Panc1 (cell line): ENCODE results near the gene HTT. TPM values are rescaled to one million over a fixed set of nuclear protein-coding genes. Genes with fewer than 3 reads are reported as not detected.

Source experiments
- ATAC-seq: fragments of 200-7000 bp; cut with Tn5 transposase; 2 replicates; pipeline ENCODE4 v1.9.1; 2020; ENCODE audit warnings: mild to moderate bottlenecking, moderate library complexity
- BruUV-seq: library from RNA; stranded (reverse); fragments of 400-500 nt; replicated peaks from 2 replicates; lab custom pipeline; 2021; lab: Mats Ljungman, UMichigan
- CTCF ChIA-PET: fragments of 300-600 bp; sonication (Branson Sonifier 250); formaldehyde crosslinking; loops from one replicate; lab custom pipeline; 2022; ENCODE audit warnings: antibody characterized with exemption; lab: Charles Lee
- POLR2A ChIA-PET: fragments of 300-600 bp; sonication (Branson Sonifier 250); formaldehyde crosslinking; loops from one replicate; lab custom pipeline; 2022; ENCODE audit warnings: antibody characterized with exemption; lab: Charles Lee
- DNase-seq: peaks from one replicate; pipeline ENCODE4 v3.0.0-alpha.2; 2010; ENCODE audit warnings: low read depth, low spot score
- H3K27ac ChIP-seq: 2 replicates; pipeline ENCODE4 v1.5.1; 2011; ENCODE audit warnings: mild to moderate bottlenecking, low read length, inconsistent platforms
- H3K27me3 ChIP-seq: fragments of 200-500 bp; sonication (Bioruptor generic); 2 replicates; pipeline ENCODE4 v1.6.0; 2014; ENCODE audit warnings: low read length, inconsistent platforms; ENCODE audit not compliant: control insufficient read depth, insufficient read depth
- H3K36me3 ChIP-seq: fragments of 200-500 bp; sonication (Bioruptor generic); 2 replicates; pipeline ENCODE4 v1.5.1; 2014; ENCODE audit warnings: inconsistent platforms, mild to moderate bottlenecking, low read length, moderate library complexity; ENCODE audit not compliant: control insufficient read depth, insufficient read depth
- H3K4me1 ChIP-seq: 2 replicates; pipeline ENCODE4 v1.5.1; 2011; ENCODE audit warnings: inconsistent platforms, mild to moderate bottlenecking, low read length, moderate library complexity; ENCODE audit not compliant: control insufficient read depth, insufficient read depth
- H3K4me3 ChIP-seq, 2 experiments: 2 replicates each; pipeline ENCODE4 v1.5.1; 2011 to 2012; ENCODE audit warnings: low read depth in 2 of 2, low read length in 2 of 2, mild to moderate bottlenecking in 2 of 2, inconsistent platforms in 1 of 2, moderate library complexity in 1 of 2
- H3K9me3 ChIP-seq: fragments of 200-500 bp; sonication (Bioruptor generic); 2 replicates; pipeline ENCODE4 v1.5.1; 2014; ENCODE audit warnings: low read depth, mild to moderate bottlenecking, inconsistent platforms, low read length, moderate library complexity; ENCODE audit not compliant: control insufficient read depth, insufficient read depth
- POLR2AphosphoS5 ChIP-seq: IDR thresholded peaks from 2 replicates; pipeline ENCODE4 v1.6.1; 2012; ENCODE audit warnings: mild to moderate bottlenecking, low read depth, low read length, moderate library complexity
- SIN3A ChIP-seq: IDR thresholded peaks from 2 replicates; pipeline ENCODE4 v1.6.1; 2012; ENCODE audit warnings: low read depth, mild to moderate bottlenecking, low read length, moderate library complexity, borderline replicate concordance; ENCODE audit not compliant: insufficient read depth
- TCF7L2 ChIP-seq: IDR thresholded peaks from 2 replicates; pipeline ENCODE4 v1.6.1; 2011; ENCODE audit warnings: mild to moderate bottlenecking, low read depth, low read length, inconsistent platforms
- in situ Hi-C: cut with HindIII; loops from 2 replicates; pipeline ENCODE4 v1.10.0; 2016; ENCODE audit warnings: low sequenced_read_pairs, low pct_unique_long_range_greater_than_20kb
- intact Hi-C: fragments of 100-400 bp; cut with micrococcal nuclease; formaldehyde crosslinking; loops from one replicate; pipeline ENCODE4 v1.10.0; 2022; ENCODE audit not compliant: unreplicated experiment
- total RNA-seq: library from RNA; stranded (reverse); gene quantifications from one replicate; pipeline ENCODE4 v1.2.1, GENCODE V29; 2021; ENCODE audit not compliant: unreplicated experiment
- TF ChIP-seq, protein P1 (sequence below), 2 experiments: IDR thresholded peaks; 2 replicates each; pipeline ENCODE4 v1.6.1; 2011 to 2012; ENCODE audit warnings: low read depth in 2 of 2, control low read depth in 1 of 2, low read length in 1 of 2, mild to moderate bottlenecking in 1 of 2, moderate library complexity in 1 of 2; ENCODE audit not compliant: insufficient read depth in 1 of 2
- TF ChIP-seq, protein P2 (sequence below): fragments of 450-650 bp; IDR thresholded peaks from 2 replicates; pipeline ENCODE4 v1.5.1; 2017; ENCODE audit warnings: mild to moderate bottlenecking

The HTT gene
- total RNA-seq, 1 experiment from 2014 or later = 24.7 TPM

DNA sequence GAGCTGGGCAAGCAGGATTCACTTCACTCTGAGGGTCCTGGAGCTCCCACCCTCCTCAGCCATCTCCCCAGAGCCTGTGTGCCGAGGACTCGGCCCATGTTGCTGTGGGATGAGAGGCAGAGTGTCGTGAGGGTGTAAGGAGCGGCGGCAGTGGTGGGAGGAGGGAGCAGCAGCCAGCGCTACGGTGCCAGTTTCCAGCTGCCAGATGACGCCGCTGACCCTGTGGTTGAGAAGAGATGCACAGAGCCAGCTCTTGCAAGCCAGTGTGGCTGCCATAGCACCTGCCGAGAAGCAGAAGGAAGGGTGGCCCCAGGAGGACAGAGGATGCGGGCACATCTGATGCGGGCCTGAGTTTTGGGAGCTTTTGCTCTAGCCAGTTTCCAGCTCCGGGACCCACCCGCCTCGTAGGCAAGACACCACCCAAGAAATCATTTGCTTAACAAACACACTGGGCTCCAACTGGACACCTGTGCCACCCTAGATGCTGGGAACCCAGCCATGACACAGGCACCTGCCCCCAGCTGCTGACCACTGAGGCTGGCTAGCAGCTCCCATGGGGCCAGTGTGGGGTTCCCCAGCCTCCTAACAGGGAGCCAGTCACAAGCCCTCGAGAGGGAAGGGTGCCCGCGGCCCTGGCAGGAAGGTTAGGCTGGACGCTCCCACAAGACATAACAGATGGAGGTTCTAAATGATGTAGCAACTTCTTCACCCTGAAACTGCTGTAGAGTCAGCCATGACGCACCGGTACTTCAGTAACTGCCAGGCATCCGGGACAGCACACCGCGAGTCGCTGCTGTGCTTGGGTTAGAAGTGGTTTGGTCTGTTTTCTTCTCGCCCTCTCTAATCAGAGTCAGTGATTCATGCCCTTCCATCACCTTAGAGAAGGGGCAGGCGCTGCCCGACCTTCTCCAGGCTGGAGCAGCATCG, 183.3 kb downstream of the HTT start:
- no peak for ATAC-seq
- no TSS peak for BruUV-seq
- no peak overlapping the region for H3K27ac ChIP-seq
- no peaks in the 10 kb centered on the region for H3K4me1 ChIP-seq
- in situ Hi-C loops (no loop called here), intact Hi-C loops (no loop called here)
- ChIA-PET POLR2A (no interaction called here), CTCF (no interaction called here)
- no peaks in the 10 kb centered on the region for H3K9me3 ChIP-seq
- no peaks in the 10 kb centered on the region for H3K36me3 ChIP-seq
- no peak for TF ChIP-seq POLR2AphosphoS5
- TF ChIP-seq, protein P1, sequence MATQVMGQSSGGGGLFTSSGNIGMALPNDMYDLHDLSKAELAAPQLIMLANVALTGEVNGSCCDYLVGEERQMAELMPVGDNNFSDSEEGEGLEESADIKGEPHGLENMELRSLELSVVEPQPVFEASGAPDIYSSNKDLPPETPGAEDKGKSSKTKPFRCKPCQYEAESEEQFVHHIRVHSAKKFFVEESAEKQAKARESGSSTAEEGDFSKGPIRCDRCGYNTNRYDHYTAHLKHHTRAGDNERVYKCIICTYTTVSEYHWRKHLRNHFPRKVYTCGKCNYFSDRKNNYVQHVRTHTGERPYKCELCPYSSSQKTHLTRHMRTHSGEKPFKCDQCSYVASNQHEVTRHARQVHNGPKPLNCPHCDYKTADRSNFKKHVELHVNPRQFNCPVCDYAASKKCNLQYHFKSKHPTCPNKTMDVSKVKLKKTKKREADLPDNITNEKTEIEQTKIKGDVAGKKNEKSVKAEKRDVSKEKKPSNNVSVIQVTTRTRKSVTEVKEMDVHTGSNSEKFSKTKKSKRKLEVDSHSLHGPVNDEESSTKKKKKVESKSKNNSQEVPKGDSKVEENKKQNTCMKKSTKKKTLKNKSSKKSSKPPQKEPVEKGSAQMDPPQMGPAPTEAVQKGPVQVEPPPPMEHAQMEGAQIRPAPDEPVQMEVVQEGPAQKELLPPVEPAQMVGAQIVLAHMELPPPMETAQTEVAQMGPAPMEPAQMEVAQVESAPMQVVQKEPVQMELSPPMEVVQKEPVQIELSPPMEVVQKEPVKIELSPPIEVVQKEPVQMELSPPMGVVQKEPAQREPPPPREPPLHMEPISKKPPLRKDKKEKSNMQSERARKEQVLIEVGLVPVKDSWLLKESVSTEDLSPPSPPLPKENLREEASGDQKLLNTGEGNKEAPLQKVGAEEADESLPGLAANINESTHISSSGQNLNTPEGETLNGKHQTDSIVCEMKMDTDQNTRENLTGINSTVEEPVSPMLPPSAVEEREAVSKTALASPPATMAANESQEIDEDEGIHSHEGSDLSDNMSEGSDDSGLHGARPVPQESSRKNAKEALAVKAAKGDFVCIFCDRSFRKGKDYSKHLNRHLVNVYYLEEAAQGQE (IDR thresholded peaks at IDR 0.05; ENCODE audit: insufficient read depth in 1 of 2, low read depth in 2 of 2, low read length in 1 of 2) = no peak
- TF ChIP-seq TCF7L2 = no peak
- TF ChIP-seq, protein P2, sequence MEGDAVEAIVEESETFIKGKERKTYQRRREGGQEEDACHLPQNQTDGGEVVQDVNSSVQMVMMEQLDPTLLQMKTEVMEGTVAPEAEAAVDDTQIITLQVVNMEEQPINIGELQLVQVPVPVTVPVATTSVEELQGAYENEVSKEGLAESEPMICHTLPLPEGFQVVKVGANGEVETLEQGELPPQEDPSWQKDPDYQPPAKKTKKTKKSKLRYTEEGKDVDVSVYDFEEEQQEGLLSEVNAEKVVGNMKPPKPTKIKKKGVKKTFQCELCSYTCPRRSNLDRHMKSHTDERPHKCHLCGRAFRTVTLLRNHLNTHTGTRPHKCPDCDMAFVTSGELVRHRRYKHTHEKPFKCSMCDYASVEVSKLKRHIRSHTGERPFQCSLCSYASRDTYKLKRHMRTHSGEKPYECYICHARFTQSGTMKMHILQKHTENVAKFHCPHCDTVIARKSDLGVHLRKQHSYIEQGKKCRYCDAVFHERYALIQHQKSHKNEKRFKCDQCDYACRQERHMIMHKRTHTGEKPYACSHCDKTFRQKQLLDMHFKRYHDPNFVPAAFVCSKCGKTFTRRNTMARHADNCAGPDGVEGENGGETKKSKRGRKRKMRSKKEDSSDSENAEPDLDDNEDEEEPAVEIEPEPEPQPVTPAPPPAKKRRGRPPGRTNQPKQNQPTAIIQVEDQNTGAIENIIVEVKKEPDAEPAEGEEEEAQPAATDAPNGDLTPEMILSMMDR = no peak
- TF ChIP-seq SIN3A = no peak
- no peak for DNase-seq
- H3K4me3 ChIP-seq = no peak overlapping the region
- H3K27me3 ChIP-seq = no peaks in the 10 kb centered on the region

DNA sequence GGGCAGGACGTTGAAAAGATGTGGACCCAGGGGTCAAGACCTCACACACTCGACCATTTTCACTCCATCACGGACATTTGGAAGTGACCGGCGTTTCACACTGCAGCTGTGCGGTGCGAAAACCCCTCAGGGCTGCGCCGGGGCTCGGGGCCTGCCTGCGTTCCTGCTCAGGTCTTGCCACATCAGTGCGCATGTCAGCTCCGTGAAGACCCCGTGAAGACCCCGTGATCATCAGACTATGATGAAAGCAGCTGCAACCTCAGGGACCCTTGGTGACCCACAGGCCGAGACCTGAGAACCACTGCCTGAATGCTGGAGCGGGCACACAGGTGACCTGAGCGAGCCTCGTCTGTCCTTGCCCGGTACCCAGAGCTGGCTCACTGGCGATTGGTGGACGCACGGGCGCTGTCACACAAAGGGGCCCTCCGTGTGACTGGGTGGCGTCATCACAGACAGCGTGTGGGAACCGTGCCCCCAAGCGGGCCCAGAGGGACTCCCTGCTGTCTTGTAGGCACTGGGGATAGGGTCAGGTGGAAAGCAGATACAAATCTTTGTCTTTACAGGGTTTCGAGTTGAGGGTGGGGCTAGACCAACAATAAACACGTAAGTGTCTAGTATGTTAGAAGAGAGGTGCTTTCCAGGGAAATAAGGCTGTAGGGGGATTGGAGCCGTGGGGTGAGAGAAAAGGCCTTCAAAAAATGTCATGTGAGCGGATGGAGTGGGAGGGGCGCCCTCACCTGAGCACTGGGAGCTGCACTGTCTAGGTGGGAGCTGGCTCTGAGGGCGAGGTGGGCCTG, 187.1 kb downstream of the HTT start:
- intact Hi-C loops (no loop called here), in situ Hi-C loops (no loop called here)
- BruUV-seq = no TSS peak
- TF ChIP-seq POLR2AphosphoS5 = no peak
- no peak for TF ChIP-seq SIN3A
- TF ChIP-seq, protein P2 = no peak
- no peak for TF ChIP-seq TCF7L2
- TF ChIP-seq, protein P1 (IDR thresholded peaks at IDR 0.05; ENCODE audit: insufficient read depth in 1 of 2, low read depth in 2 of 2, low read length in 1 of 2) = no peak
- H3K9me3 ChIP-seq = no peaks in the 10 kb centered on the region
- H3K27ac ChIP-seq = no peak overlapping the region
- no peaks in the 10 kb centered on the region for H3K36me3 ChIP-seq
- H3K4me3 ChIP-seq = no peak overlapping the region
- ChIA-PET POLR2A (no interaction called here), CTCF (no interaction called here)
- H3K27me3 ChIP-seq = no peaks in the 10 kb centered on the region
- DNase-seq (no peak), ATAC-seq (no peak)
- H3K4me1 ChIP-seq = no peaks in the 10 kb centered on the region
